Fibroblast of lung (primary cell): ENCODE results near the gene HP.

ENCODE experiments used
- EZH2 ChIP-seq: IDR thresholded peaks from 2 replicates; pipeline ENCODE4 v1.5.1; 2012; ENCODE audit warnings: low read length, control low read depth, mild to moderate bottlenecking; ENCODE audit errors: missing control alignments
- TF ChIP-seq, protein P1 (sequence below), 2 donors: IDR thresholded peaks in 1 of 2; conservative IDR thresholded peaks in 1 of 2; 1 replicate in 1 of 2; 2 replicates in 1 of 2; pipeline ENCODE4 v1.5.1; 2011 to 2012; ENCODE audit warnings: low read length in 2 of 2, control low read depth in 1 of 2, inconsistent platforms in 1 of 2, low read depth in 1 of 2, mild to moderate bottlenecking in 1 of 2

DNA sequence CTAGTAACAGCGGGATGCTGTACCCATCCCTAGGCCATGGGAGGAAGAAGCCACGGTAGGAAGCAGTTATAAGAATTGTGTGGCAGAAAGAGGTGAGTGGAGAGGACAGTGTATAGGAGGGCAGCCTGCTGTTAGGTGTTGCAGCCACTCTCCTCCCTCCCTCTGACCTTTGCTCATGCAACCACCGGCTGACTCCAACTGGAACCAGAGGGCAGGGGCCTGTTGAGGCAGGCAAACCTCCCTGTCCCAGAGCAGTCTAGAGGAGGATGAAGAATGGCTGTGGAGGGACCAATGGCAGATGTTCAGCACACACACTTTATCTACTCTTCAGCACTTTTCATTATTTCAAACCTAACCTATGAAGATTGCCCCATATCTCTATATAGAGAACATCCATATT lies 36.9 kb downstream of the HP start:
- TF ChIP-seq, protein P1, sequence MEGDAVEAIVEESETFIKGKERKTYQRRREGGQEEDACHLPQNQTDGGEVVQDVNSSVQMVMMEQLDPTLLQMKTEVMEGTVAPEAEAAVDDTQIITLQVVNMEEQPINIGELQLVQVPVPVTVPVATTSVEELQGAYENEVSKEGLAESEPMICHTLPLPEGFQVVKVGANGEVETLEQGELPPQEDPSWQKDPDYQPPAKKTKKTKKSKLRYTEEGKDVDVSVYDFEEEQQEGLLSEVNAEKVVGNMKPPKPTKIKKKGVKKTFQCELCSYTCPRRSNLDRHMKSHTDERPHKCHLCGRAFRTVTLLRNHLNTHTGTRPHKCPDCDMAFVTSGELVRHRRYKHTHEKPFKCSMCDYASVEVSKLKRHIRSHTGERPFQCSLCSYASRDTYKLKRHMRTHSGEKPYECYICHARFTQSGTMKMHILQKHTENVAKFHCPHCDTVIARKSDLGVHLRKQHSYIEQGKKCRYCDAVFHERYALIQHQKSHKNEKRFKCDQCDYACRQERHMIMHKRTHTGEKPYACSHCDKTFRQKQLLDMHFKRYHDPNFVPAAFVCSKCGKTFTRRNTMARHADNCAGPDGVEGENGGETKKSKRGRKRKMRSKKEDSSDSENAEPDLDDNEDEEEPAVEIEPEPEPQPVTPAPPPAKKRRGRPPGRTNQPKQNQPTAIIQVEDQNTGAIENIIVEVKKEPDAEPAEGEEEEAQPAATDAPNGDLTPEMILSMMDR (conservative IDR thresholded peaks at IDR 0.05 in 1 of 2, IDR thresholded peaks at IDR 0.05 in 1 of 2; ENCODE audit: low read depth in 1 of 2, low read length in 2 of 2) = no peak
- TF ChIP-seq EZH2 = no peak
